ENCODE measurements around the gene ETV5. TPM values are rescaled to one million over a fixed set of nuclear protein-coding genes. Genes with fewer than 3 reads are reported as not detected.

Gene ETV5
- total and polyA plus RNA-seq, 2 donors (not counting 1 experiment from before 2014, with no cell fraction given) = 0.12 to 0.74 TPM

- POLR2A ChIA-PET = no interaction called here
- Histone ChIP-seq H4K20me1 (ENCODE audit: control insufficient read depth, insufficient read depth, low read length, poor library complexity, severe bottlenecking) (no peaks in the 10 kb centered on the region), H3K4me2 (replicated peaks; ENCODE audit: low read depth, low read length, poor library complexity, severe bottlenecking) (no peak overlapping the region), H3K9me3 (ENCODE audit: control extremely low read depth in 1 of 3, control insufficient read depth in 2 of 3, insufficient read depth in 1 of 3, low read length in 2 of 3) (peaks cover 0 to 4% (median 0%) of the 10 kb centered on the region in 3 donors), H3K9ac (ENCODE audit: low read length) (no peak overlapping the region), H3K79me2 (ENCODE audit: control insufficient read depth, insufficient read depth, low read length) (no peaks in the 10 kb centered on the region), H3K4me1 (ENCODE audit: control insufficient read depth in 2 of 2, insufficient read depth in 2 of 2, low read length in 2 of 2) (no peaks in the 10 kb centered on the region), H3K4me3 (ENCODE audit: control extremely low read depth in 1 of 5, extremely low read depth in 1 of 5, insufficient read depth in 1 of 5, low read depth in 2 of 5, low read length in 4 of 5) (no peak overlapping the region), H3K27ac (ENCODE audit: low read length in 2 of 2) (no peak overlapping the region), H3K36me3 (replicated peaks in 1 of 2; ENCODE audit: control extremely low read depth in 1 of 2, control insufficient read depth in 1 of 2, extremely low read depth in 1 of 2, insufficient read depth in 2 of 2, low read length in 1 of 2) (no peaks in the 10 kb centered on the region), H3K27me3 (replicated peaks in 1 of 4; ENCODE audit: control extremely low read depth in 1 of 4, control insufficient read depth in 3 of 4, insufficient read depth in 4 of 4, low read length in 3 of 4) (peaks cover 0 to 7% (median 2%) of the 10 kb centered on the region in 4 experiments), H2AFZ (ENCODE audit: insufficient read depth, low read depth, low read length, poor library complexity, severe bottlenecking) (no peak overlapping the region)
- intact Hi-C loops (cut with micrococcal nuclease) = no loop called here
- ATAC-seq (ENCODE audit: low read depth) (no peak), DNase-seq (no peak)
- CTCF ChIA-PET = interaction anchor here (1.0 kb wide), 1 partner anchor 30 kb away, joined by 3 read pairs; no protein-coding TSS in a partner anchor
- 98% methylated on average over 5 of the region's 7 CpGs for WGBS (ENCODE audit: insufficient coverage)
- no peaks in the 10 kb centered on the region for H3K9me3 Mint-ChIP-seq (ENCODE audit: insufficient read depth)
- no peak overlapping the region for H3K4me3 Mint-ChIP-seq
- no peak overlapping the region for H3K27ac Mint-ChIP-seq
- no peak for TF ChIP-seq EZH2 (IDR thresholded peaks at IDR 0.05; ENCODE audit: borderline replicate concordance, insufficient read depth, low read depth, low read length, poor library complexity, severe bottlenecking)
- TF ChIP-seq CTCF (IDR thresholded peaks at IDR 0.05) = no peak
- H3K27me3 Mint-ChIP-seq = peaks cover 33% of the 10 kb centered on the region
- no peaks in the 10 kb centered on the region for H3K4me1 Mint-ChIP-seq
These were observed 95.6 kb downstream of the ETV5 start for GRCh38 chr3:186013312-186013711.

GRCh38 chr3:186012137-186012536 lies 96.8 kb downstream of the ETV5 start:
- CTCF ChIA-PET = no interaction called here

More at GRCh38 chr3:186012137-186012536, 96.8 kb downstream of the ETV5 start:
- TF ChIP-seq EZH2 (IDR thresholded peaks at IDR 0.05; ENCODE audit: borderline replicate concordance, insufficient read depth, low read depth, low read length, poor library complexity, severe bottlenecking) = no peak
- no peak for TF ChIP-seq CTCF (IDR thresholded peaks at IDR 0.05)
- Mint-ChIP-seq H3K9me3 (ENCODE audit: insufficient read depth) (no peaks in the 10 kb centered on the region), H3K4me3 (no peak overlapping the region), H3K4me1 (no peaks in the 10 kb centered on the region), H3K27ac (no peak overlapping the region), H3K27me3 (peaks cover 36% of the 10 kb centered on the region)
- no peak overlapping the region for H2AFZ ChIP-seq (ENCODE audit: insufficient read depth, low read depth, low read length, poor library complexity, severe bottlenecking)
- H3K4me1 ChIP-seq (ENCODE audit: control insufficient read depth in 2 of 2, insufficient read depth in 2 of 2, low read length in 2 of 2) = no peaks in the 10 kb centered on the region
- ATAC-seq (ENCODE audit: low read depth) (no peak), DNase-seq (no peak)
- peaks cover 0 to 12% (median 3%) of the 10 kb centered on the region in 4 experiments for H3K27me3 ChIP-seq (replicated peaks in 1 of 4; ENCODE audit: control extremely low read depth in 1 of 4, control insufficient read depth in 3 of 4, insufficient read depth in 4 of 4, low read length in 3 of 4)
- H3K9ac ChIP-seq (ENCODE audit: low read length) = no peak overlapping the region
- peaks cover 0 to 4% (median 0%) of the 10 kb centered on the region in 3 donors for H3K9me3 ChIP-seq (ENCODE audit: control extremely low read depth in 1 of 3, control insufficient read depth in 2 of 3, insufficient read depth in 1 of 3, low read length in 2 of 3)
- no peak overlapping the region for H3K27ac ChIP-seq (ENCODE audit: low read length in 2 of 2)
- H3K79me2 ChIP-seq (ENCODE audit: control insufficient read depth, insufficient read depth, low read length) = no peaks in the 10 kb centered on the region
- H4K20me1 ChIP-seq (ENCODE audit: control insufficient read depth, insufficient read depth, low read length, poor library complexity, severe bottlenecking) = no peaks in the 10 kb centered on the region
- no peak overlapping the region for H3K4me3 ChIP-seq (ENCODE audit: control extremely low read depth in 1 of 5, extremely low read depth in 1 of 5, insufficient read depth in 1 of 5, low read depth in 2 of 5, low read length in 4 of 5)
- POLR2A ChIA-PET = no interaction called here
- H3K36me3 ChIP-seq (replicated peaks in 1 of 2; ENCODE audit: control extremely low read depth in 1 of 2, control insufficient read depth in 1 of 2, extremely low read depth in 1 of 2, insufficient read depth in 2 of 2, low read length in 1 of 2) = no peaks in the 10 kb centered on the region
- H3K4me2 ChIP-seq (replicated peaks; ENCODE audit: low read depth, low read length, poor library complexity, severe bottlenecking) = no peak overlapping the region
- WGBS (ENCODE audit: insufficient coverage) = 80% methylated on average over 1 of the region's 4 CpGs
- intact Hi-C loops (cut with micrococcal nuclease) = no loop called here
